HG02763 (cell line): ENCODE measurements around the gene PIK3R3.

Experiments used
- ATAC-seq: cut with Tn5 transposase; IDR thresholded peaks from one replicate; pipeline ENCODE4 v1.9.1; 2021; ENCODE audit warnings: mild to moderate bottlenecking, moderate library complexity; ENCODE audit not compliant: unreplicated experiment

The PIK3R3 gene

DNA sequence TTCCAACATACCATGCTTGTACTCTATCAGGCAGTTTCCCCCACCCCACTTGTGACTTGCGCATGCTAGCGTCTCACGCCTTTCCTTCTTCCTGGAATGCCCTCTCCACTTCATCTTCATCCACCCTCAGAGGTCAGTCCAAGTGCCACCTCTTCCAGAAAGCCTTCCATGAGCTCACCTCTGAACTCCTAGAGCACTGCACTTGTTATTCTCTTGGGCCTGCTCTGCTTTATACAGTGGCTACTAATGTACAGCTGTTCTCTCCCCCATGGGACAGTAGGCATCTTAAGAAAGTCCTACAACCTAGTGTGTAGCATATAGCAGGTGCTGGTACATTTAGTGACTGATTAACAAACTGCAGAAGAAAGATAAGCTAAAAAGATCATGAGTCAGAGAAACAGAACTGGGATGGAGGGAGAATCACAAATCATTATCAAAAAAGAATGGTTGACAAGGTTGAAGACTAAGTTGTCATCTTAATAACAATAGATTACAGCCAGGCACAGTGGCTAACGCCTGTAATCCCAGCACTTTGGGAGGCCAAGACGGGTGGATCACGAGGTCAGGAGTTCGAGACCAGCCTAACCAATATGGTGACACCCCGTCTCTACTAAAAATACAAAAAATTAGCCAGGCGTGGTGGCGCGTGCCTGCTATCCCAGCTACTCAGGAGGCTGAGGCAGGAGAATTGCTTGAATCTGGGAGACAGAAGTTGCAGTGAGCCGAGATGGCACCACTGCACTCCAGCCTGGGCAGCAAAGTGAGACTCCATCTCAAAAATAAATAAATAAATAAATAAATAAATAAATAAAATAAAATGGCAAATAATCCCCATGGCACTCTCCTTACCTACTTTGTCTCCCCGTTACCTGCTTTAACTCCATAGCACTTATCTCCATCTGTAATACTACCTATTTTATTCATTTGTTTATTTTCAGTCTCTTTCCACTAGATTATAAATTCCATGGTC lies 26.2 kb upstream of the PIK3R3 start:
- ATAC-seq, result peak; percentile 59

DNA sequence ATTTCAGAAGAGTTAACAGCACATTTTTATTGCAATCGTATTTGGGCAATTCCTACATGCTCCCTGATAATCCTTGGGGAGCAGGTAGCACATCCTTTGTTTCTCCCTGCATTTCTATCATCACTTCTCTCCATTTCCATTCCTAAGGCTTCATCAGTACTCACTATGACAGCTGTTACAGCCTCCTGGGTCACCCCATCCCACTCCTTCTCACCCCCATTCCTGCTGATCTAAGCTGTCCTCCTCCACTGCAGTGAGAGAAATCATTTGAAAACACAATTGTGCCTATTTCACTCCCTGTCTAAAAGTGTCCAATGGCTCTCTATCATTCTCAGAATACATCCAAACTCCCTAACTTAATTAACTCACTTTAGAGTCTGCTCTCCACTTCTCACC lies 25.5 kb upstream of the PIK3R3 start:
- no peak for ATAC-seq

DNA sequence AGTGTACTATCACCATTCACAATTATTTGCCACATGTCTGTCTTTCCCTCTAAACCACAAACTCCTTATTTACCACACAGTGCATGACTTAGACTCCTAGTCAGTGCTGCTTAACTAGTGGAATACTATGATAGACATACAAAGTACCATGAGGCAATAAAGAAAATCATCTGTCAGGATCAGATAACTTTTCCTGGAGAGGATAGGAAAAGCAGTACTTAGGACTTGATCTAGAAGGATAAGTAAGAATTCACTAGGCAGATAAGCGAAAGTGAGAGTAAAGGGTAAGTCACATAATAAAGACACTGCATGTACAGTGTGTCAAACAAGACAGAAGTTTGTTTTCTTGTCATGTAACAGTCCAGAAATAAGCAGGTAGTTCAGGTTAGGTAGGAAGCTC lies 21.3 kb upstream of the PIK3R3 start:
- no peak for ATAC-seq

DNA sequence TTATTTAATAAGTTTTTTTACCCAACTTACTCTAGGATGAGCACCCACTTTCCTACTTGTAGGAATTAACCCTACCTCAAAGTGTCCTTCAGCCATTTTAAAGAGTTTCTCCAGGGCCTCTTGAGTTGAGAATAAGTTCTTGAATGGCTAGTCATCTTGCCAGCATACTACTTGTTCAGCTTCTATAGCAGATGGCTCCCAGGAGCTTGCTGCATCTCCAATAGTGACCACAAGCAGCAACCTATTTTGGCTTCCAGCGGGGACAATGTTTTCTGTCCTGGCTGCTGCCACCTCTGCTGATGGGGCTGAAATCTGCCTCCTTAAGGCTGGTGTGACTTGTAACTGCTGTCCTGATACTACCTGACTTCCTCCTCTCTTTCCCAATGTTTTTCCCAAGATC lies 20.8 kb upstream of the PIK3R3 start:
- no peak for ATAC-seq

DNA sequence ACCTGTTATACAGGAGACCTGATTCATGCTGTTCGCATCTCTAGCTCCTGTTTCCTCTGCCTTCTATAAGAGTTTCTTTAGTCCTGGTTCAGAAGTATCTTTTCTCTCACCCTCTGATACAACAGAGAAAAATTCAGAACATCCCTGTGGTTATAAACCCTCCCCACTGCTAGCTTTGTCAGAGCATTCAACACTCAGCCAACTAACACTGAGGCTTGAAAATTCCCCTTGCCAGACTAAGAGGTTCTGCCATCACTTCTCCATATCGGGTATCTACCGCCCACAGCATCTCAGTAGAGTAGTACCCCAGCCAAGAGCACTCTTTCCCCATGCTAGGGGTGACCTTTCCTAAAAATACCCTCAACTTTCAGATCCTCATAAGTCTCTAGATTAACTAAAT lies 19.6 kb upstream of the PIK3R3 start:
- ATAC-seq, result no peak

DNA sequence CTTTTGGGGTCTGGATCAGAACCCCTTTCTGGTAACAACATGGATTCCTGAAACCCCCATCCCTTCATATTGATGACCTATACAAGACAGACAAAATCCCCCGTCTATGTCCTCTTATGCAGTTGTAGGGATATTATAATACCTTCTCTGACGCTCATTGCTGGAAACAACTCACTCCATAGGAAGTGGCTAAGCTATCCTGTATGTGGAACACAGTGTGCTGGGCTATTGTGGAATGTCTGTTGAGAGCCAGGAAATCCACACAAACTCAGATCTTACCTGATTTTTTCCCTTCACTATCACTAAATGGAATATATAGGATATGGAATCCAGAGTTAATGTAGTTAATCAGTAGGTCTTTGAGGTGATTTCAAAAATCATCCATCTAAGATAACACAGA lies 17.7 kb upstream of the PIK3R3 start:
- no peak for ATAC-seq

DNA sequence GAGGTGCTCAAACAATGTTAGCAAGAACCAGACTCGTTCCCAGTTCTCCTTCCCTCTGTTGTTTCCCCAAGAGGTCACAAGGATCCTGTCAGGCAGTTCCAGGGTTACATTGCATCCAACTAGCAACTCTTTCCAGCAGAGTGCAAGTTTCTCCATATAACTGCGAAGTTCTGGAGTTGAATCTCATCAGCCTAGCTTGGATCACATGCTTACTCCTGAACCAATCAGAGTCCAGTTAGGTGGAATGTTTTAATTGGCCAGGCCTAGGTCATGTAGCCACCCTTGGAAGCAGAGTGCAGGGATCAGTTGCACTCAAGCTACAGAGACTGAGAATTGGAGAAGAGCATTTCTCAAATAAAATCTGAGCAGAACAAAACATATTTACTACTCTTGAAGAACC lies 15.9 kb upstream of the PIK3R3 start:
- no peak for ATAC-seq

DNA sequence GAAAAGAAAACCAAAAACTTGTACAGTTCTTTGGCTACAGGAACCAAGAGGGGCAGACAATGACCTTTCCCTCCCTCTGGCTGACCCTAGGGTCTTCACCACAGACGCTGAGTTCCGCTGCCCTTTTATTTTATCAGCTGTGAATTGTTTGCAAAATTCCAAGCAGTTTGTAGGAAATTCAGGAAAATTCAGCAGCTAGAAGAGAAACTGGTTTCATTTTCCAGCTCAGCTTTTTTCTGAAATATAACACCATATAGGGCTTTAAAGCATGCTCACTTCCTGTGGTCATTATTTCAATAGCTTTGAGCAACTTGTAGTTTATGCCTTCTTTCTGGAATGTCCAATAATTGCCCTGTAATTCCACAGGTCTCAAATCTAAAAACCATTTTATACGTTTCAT lies 5.5 kb upstream of the PIK3R3 start:
- ATAC-seq, result no peak

DNA sequence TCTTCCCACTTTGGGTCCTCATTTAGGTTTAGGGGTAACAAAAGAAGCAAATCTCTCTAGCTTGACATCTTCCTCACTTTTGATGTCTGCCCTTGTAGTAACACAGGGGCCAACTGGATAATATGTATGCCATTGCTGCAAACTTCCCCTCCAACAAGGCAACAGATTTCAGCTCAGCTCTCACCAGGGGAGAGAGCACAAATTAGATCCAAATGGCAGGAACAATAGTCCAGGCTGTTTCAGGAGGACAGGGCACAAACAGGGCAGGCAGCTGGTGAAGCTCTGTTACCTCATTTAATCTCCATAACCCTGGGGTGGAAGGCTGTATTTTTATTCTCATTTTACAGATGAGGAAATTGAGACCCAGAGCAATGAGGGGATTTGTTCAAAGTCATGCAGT lies 4.3 kb upstream of the PIK3R3 start:
- no peak for ATAC-seq

DNA sequence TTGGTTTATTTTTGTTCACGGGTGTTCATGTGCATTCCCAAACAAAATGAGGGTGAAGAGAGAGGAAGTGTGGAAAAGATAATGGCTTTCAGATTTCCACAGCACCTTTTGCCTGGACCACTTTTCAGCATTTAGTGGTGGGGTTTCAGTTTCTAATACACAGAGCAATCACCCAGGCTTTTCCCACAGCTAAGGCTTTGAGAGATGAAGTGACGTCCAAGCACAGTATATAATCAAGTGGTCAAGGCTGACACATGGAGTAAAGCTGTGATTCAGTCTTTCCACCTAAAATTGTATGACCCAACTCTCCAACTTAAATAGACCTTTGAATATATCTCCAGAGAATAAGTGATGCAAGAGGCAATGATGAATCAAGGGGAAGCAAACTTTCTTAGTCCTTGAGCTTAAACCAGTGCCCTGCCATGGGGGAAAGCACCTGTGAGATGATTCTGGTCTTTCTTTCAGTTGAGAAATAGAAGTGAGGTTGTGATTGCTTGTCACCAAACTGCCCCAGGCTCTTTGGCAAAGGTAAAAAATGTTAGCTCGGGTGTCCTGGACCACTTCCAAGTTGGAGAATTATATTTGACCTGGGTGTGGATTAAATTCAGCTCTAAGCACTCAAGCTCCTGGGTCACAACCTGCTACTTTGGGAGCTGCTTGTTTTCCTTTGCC lies 2.4 kb upstream of the PIK3R3 start:
- ATAC-seq, result no peak

DNA sequence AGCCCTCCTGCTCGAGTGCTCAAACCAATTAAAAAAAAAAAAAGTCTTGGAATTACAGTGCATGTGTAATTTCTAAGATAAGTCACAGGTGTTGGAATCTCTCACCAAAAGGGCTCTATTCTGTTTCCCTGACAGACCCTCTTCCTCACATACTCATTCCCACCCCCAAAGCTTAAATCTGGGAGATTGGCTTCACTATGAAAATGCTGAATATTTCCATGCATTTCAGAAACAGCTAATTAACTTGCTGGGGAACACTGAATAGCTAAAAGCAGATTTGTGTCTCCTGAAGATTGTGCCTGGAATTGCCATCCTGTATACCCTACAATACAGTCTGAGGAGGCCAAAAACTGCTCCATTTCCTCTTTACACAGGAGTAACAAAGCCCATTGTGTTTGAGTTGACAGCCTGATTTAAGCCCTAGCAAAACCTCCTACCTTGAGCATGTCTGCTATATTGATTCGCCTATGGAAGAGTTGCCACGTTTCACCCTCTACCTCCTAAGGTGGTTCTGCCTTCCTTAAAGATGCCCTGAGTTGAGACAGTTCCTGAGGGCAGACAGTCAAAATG lies 1.4 kb upstream of the PIK3R3 start:
- no peak for ATAC-seq

DNA sequence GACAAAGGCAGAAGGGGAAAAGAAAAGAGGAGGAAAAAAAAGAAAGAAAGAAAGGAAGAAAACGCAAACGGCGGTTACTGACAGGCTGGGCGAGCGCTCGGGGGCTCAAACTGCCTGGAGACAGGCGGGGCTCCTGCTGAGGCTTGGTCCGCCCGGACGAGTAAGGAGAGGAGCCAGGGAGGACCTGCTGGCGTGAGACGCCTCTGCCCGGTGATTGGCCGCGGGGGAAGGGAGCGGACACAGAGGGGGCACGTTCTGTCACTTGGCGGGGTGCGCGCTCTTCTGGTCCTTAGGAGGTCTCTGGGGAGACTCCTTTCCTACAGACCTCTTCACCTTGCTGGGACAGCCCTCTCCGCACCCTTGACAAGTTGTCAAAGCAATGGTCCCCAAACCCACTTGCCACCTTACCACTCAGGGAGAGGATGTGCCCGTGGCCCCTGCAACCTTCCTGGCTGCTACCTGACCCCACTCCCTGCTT lies 791 bp upstream of the PIK3R3 start:
- ATAC-seq, result peak; percentile 32

DNA sequence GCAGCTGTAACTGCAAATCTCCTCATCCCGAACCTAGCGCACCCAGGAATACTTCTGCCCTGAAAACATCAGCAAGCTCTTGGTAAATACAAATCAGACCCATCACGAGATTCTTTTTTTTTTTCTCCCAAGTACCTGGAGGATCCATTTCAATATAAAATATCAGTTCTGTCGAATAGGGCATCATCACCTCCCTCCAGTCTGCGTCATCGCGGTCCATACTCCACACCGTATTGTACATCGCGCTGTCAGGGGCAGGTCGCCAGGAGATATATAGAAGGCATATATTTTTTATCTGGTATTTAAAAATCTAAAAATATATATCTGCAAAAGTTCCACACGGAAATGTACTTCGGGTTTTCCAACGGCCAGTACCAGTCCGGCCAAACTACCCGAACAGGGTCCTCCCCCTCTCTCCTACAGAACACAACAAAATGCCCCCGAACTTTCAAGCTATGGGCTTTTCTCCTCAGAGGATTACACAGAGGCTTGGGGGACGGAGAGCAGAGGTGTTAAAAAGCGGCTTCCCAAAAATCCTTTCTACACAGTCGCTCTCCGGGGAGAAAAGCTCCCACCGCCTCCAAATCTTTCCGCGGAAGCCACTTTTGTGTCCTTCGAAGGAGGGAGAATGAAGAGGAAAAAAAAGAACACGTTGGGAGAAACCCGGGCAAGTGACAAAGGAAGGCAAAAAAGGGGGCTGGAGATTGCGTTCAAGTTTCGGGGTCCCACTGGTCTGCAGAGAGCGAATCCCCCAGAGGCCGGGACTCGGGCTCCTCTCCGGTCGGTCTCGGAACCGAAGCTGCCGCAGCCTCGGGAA lies 509 bp downstream of the PIK3R3 start:
- ATAC-seq, result no peak

DNA sequence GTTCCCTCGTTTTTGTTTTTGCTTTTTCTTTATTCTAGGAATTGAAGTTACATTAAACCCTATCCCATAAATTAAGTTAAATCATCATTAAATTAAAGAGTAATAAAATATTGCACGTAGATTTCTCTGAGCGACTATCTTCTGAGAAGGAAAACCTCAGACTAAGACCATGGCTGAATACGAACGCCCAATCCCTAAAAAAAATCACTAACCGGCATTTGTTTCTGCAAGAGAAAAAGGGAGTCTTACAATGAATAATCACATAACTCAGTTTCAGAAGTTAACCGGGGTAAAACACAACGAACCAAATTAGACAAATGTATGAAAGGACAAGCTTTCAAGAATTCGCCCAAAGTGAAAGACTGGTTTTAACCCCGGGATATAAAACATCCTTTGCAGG lies 1.3 kb downstream of the PIK3R3 start:
- no peak for ATAC-seq

DNA sequence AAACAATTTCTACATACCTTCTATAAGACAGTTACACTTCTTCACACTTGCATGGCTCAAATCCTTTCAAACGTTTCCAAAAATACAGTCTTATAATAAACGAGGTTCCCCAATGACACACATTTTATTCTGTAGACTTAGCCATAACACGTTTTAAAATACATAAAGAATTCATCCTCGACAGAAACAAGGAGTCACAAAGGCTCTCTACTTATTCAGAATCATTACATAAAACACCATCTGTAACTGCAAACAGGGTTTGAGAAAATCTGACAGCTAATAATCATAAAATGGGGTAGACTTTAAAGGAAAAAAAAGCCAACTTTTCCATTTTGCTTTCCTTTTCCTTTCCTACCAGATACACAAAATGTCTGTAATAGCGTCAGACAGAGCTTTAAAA lies 1.8 kb downstream of the PIK3R3 start:
- ATAC-seq, result no peak

DNA sequence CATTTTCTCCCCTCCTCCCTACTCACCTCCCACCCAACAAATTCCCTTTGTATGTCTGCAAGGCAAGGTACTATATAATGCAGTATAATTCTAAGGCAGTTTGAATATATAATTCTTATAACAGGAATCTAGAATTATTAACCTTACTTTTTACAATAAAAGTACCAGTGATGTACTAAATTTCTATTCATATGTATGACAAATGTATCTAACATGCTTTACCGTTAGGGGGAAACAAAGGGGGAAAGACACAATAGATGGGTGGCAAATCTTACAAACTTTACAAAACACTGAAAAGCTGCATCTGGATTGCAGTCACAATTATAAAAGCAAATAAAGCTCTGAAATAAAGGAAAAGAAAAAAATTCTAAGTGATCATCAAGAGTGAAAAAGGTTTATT lies 2.3 kb downstream of the PIK3R3 start:
- no peak for ATAC-seq

DNA sequence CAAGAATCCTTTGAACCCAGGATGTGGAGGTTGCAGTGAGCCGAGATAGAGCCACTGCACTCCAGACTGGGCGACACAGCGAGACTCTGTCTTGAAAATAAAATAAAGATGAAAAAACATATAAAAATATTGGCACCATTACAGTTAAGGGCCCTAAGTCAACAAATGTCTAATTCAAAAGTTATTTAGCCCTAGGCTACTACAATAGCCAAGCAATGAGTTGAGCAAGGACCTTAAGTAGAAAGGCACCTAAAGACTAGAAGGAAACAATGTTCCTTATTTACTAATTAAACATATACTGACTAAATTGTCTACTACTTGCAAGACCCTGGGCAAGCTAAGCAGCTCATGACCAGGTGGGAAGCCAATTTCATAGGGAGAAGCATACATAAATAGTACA lies 4.1 kb downstream of the PIK3R3 start:
- no peak for ATAC-seq

DNA sequence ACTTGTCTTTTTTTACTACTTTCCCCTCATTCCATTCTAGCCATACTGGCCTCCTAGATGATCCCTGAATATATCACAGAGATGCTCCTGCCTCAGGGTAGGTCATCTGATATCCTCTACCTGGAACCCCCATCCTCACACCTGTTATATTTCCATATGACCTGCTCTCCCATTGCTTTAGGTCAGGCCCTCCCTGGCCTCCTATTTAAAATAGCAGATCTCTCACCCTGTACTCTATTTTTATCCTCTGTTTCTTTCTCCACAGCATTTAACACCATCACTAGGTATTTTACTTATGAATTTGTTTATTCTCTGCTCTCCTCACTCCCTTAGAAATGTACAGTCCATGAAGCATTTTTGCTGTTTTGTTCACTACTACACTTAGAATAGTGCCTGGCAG lies 13.6 kb downstream of the PIK3R3 start:
- no peak for ATAC-seq

DNA sequence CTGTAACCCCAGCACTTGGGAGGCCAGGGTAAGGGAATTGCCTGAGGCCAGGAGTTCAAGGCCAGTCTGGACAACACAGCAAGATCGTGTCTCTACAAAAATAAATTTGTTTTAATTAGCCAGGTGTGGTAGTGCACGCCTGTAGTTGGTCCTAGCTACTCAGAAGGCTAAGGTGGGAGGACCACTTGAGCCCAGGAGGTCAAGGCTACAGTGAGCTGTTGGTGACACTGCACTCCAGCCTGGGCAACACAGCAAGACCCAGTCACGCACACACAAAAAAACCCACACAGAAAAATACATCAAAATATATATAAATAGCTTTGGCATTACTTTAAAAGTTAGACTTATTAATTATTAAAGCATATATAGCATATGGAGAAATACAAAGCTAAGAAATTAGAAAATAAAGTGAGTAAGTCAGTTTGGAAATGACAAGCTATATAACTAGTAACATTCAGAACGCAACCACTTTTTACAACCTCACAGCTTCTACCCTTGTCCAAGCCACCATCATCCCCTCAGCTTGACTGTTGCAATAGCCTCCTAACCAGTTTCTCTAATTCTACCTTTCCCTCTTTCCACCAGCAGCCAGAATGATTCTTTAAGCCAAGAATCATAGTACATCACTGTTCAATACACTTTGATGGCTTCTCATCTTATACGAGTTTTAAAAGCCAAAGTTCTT lies 14.5 kb downstream of the PIK3R3 start:
- no peak for ATAC-seq

DNA sequence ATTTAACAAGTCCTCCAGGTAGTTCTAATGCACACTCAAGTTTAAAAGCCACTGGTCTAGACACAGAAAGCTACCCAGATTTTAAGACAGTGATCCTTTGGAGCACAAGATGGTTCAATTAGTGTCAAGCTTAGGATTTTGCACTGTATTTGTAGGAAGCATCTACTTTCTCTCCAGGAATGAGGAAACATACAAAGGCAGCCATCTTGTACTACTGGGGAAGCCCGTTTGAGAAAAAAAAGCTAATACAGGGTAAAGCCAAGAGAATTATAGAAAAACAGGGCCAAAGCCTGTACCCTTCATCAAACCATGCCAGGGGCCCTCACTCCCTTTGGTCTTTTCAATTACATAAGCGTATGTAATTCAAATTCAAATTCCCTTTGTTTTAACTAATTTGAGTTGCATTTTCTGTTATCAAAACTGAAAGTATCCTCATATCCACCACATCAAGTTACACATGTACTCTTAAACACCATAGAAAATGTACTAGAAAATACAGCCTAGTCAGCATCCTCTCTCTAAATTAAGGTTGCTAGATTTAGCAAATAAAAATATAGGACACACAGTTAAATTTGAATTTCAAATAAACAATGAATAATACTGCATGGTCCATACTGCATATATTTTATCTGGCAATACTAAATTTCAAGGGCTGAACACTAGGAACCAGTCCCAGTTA lies 17.4 kb downstream of the PIK3R3 start:
- no peak for ATAC-seq
